Fibroblast of skin of back (primary cell): ENCODE measurements around the gene BICD2. TPM values are rescaled to one million over a fixed set of nuclear protein-coding genes. Genes with fewer than 3 reads are reported as not detected.
"Not testable (repeated sequence)": the region's sequence is repeated elsewhere in the genome, so short reads cannot be mapped to it uniquely, and the experiment has no call there.

Experiments
- DNase-seq: peaks from one replicate; pipeline ENCODE4 v3.0.0-alpha.2; 2013
- polyA plus RNA-seq, 2 experiments: library from polyadenylated mRNA; unstranded; fragments of 120-200 nt; gene quantifications; one replicate each; pipeline ENCODE4 v1.2.1, GENCODE V29; 2013; ENCODE audit not compliant: insufficient read length in 2 of 2

BICD2 gene
- polyA plus RNA-seq (2013, experiment 1 of 2; ENCODE audit: insufficient read length), result 34.3 TPM
- polyA plus RNA-seq (2013, experiment 2 of 2; ENCODE audit: insufficient read length), result 30.3 TPM

GRCh38 chr9:92764381-92764987 lies at the start of gene BICD2:
Gene BICD2, minus strand, starts transcription at chr9:92764833. Its CDS starts 89 bp downstream, at chr9:92764744.
- DNase-seq, result no peak

GRCh38 chr9:92809629-92810326 lies 45.1 kb upstream of the BICD2 start:
- not testable (repeated sequence) for DNase-seq

GRCh38 chr9:92808726-92809451 lies 44.3 kb upstream of the BICD2 start:
- peak; percentile 72 for DNase-seq

- DNase-seq, result no peak
Observed at GRCh38 chr9:92807757-92808725, 43.4 kb upstream of the BICD2 start.

GRCh38 chr9:92807031-92807756 lies 42.6 kb upstream of the BICD2 start:
- no peak for DNase-seq

GRCh38 chr9:92804727-92805126 lies 40.1 kb upstream of the BICD2 start:
- DNase-seq, result peak; percentile 9

GRCh38 chr9:92798358-92798757 lies 33.7 kb upstream of the BICD2 start:
- DNase-seq, result no peak

GRCh38 chr9:92796337-92796804 lies 31.7 kb upstream of the BICD2 start:
- not testable (repeated sequence) for DNase-seq

- no peak for DNase-seq
Observed at GRCh38 chr9:92795598-92796336, 31.1 kb upstream of the BICD2 start.

GRCh38 chr9:92795000-92795399 lies 30.4 kb upstream of the BICD2 start:
- no peak for DNase-seq

- DNase-seq, result no peak
Observed at GRCh38 chr9:92794426-92794825, 29.8 kb upstream of the BICD2 start.

- peak; percentile 70 for DNase-seq
Observed at GRCh38 chr9:92790542-92791527, 26.2 kb upstream of the BICD2 start.

GRCh38 chr9:92786298-92786697 lies 21.7 kb upstream of the BICD2 start:
- no peak for DNase-seq

- DNase-seq, result no peak
Observed at GRCh38 chr9:92781899-92782298, 17.3 kb upstream of the BICD2 start.

GRCh38 chr9:92780206-92780605 lies 15.6 kb upstream of the BICD2 start:
- no peak for DNase-seq

GRCh38 chr9:92775466-92775865 lies 10.8 kb upstream of the BICD2 start:
- DNase-seq, result no peak

- peak; percentile 71 for DNase-seq
Observed at GRCh38 chr9:92774274-92774673, 9.6 kb upstream of the BICD2 start.

GRCh38 chr9:92773810-92774209 lies 9.2 kb upstream of the BICD2 start:
- no peak for DNase-seq

- DNase-seq, result no peak
Observed at GRCh38 chr9:92771309-92771708, 6.7 kb upstream of the BICD2 start.
